Eye (tissue), 1 donor: ENCODE measurements around the gene EIF4H.
"Not testable (repeated sequence)": the region's sequence is repeated elsewhere in the genome, so short reads cannot be mapped to it uniquely, and the experiment has no call there.

Source experiments
- DNase-seq: peaks from one replicate; pipeline ENCODE4 v3.0.0-alpha.2; 2015

Gene EIF4H

GRCh38 chr7:74202841-74203556 lies 28.8 kb downstream of the EIF4H start:
- peak; percentile 46 for DNase-seq

DNA sequence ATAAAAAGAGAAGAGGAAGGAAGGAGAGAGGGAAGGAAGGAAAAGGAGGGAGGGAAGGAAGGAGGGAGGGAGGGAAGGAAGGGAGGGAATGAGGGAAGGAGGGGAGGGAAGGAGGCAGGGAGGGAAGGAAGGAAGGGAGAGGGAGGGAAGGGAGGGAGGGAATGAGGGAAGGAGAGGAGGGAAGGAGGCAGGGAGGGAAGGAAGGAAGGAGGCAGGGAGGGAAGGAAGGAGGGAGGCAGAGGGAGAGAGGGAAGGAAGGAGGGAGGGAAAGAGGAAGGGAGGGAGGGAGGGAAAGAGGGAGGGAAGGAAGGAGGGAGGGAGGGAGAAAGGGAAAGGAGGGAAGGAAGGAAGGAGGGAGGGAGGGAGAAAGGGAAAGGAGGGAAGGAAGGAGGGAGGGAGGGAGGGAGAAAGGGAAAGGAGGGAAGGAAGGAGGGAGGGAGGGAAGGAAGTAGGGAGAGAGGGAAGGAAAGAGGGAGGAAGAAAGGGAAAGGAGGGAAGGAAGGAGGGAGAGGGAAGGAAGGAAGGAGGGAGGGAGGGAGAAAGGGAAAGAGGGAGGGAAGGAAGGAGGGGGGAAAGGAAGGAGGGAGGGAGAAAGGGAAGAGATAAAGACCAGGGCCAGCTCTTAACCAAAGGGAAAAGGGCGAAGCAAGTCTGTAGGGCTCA lies 29.9 kb downstream of the EIF4H start:
- DNase-seq = no peak

DNA sequence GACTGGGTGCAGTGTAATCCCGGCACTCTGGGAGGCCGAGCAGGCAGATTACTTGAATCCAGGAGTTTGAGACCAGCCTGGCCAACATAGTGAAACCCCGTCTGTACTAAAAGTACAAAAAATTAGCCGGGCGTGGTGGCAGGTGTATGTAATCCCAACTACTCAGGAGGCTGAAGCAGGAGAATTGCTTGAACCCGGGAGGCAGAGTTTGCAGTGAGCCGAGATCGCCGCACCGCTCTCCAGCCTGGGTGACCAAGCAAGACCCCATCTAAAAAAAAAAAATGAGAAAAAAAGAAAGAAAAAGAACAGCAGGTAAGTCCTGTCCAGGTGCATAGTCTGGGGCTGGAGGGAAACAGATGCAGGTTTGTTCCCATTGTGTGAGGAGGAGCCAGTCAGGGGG lies 31.9 kb downstream of the EIF4H start:
- DNase-seq = not testable (repeated sequence)

DNA sequence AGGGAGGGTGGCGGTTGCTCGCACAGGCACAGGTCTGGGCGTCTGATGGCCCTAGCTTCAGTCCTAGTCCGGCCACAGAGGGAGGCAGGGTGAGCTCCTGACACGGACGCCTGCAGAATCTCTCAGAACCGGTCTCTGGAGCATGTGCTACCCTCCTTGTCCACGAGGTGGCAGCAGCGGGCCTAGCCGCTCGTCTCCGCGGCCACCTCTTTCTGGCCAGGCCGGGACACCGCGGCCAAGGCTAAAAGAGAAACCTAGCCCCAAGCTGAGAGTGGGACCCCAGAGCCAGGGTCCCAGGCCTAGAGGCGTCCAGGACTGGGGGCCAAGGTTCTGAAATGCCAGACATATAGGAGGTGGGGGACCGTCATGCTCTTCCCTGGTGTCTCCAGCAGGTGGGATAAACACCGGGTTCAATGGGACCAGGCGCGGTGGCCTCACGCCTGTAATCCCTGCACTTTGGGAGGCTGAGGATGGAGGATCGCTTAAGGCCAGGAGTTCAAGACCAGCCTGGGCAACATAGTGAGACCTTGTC lies 32.5 kb downstream of the EIF4H start:
- peak; percentile 90 for DNase-seq

DNA sequence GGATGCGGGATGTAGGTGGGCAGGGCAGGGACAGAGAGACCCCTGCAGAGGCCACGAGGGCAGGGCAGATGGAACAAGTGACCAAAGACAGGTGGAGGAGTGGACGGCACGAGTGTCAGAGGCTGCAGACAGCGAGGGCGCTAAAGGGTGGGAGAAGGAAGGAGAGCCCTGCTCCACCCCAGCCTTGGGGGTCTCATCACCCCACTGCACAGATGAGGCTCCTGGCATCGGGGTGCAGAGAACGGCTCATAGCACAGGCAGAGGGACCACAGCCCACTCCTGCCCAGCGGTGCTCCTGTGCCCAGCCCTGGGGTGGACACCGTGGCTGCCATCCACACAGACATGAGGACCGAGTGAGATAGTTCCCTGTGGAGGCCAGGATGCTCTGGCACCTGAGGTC lies 33.4 kb downstream of the EIF4H start:
- no peak for DNase-seq

DNA sequence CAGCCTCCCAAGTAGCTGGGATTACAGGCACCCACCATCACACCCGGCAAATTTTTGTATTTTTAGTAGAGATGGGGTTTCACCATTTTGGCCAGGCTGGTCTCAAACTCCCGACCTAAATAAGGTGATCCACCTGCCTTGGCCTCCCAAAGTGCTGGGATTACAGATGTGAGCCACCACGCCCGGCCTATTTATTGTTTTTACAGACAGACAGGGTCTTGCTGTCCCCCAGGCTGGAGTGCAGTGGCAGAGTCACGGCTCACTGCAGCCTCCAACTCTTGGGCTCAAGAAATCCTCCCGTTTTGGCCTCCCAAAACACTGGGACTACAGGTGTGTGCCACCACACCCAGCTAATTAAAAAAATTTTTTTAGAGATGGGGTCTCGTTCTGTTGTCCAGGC lies 34.1 kb downstream of the EIF4H start:
- DNase-seq = not testable (repeated sequence)

DNA sequence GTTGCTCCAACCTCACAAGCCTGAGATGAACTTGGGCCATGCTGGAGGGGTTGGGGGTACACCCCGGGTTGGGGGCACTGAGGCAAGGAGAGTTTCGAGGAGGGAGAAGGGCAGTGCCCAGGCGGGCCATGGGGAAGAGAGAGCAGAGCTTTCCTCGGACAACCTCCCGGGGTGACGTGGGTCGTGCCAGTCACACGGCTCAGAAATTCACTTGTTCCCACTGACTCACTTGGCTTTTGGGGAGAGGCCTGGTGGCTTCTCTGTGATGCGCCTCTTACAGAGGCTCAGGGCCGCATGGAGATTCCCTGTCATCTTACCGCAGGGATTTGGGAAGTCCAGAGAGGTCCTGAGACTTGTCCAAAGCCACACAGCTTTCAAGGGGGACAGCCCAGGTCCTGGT lies 38.5 kb downstream of the EIF4H start:
- no peak for DNase-seq

- DNase-seq = no peak
Measured at GRCh38 chr7:74214816-74215630, 40.9 kb downstream of the EIF4H start.

DNA sequence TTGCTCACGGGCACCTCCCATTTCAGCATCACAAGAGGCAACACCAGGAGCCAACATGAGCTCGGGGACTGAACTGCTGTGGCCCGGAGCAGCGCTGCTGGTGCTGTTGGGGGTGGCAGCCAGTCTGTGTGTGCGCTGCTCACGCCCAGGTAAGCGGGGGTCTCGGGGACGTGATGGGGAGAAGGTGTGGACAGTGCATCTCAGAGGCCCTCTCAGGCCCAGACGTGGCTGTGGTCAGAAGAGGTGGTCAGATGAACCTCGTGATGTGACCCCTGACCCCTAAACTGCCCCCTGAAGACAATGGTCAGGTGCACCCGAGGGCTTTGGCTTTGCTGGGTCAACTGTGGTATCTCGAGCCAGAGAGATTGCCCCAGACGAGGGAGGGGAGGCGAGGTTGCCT lies 41.8 kb downstream of the EIF4H start:
- DNase-seq = no peak

- DNase-seq = no peak
Measured at GRCh38 chr7:74216361-74216761, 42.2 kb downstream of the EIF4H start.

- DNase-seq = no peak
Measured at GRCh38 chr7:74217455-74218342, 43.5 kb downstream of the EIF4H start.

GRCh38 chr7:74218343-74218698 lies 44.2 kb downstream of the EIF4H start:
- no peak for DNase-seq

GRCh38 chr7:74219416-74219815 lies 45.3 kb downstream of the EIF4H start:
- DNase-seq = no peak

DNA sequence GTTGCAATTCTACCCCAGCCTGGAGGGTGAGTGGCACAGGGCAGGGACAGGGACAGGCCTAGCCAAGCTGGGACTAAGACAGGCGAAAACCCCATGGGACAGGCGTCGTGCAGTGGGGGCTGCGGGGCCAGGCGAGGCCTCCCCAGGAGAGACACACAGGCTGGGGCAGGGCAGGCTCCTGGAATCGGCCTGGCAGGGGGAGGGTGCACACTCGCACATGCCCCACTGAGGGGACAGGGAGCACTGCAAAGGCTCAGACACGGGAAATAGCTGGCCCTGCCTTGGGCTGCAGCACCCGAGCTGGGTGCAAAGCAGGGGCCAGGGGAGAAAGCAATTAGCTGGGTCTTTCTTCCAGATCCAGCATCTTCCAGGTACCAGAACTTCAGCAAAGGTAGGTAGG lies 46.1 kb downstream of the EIF4H start:
- no peak for DNase-seq

DNA sequence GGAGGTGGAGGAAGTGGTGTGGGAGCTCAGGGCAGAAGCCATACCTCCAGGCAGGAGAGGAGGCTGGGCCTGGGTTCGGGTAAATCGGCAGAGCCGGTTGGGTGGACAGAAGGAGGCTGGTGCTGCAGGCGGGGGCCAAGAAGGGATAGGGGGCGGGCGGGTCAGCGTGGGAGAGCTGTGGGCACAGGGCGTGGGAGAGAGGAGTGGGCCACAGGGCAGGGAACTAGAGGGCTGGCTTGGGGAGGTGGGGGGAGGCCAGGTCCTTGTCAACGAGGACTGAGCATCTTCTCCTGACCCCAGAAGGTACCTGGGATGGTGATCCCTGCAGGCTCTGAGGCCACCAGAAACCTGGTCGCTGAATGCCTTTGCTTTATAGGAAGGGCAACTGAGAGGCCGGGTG lies 47.6 kb downstream of the EIF4H start:
- DNase-seq = no peak

- DNase-seq = no peak
Measured at GRCh38 chr7:74222851-74223710, 48.9 kb downstream of the EIF4H start.

GRCh38 chr7:74223711-74224510 lies 49.8 kb downstream of the EIF4H start:
- no peak for DNase-seq

- no peak for DNase-seq
Measured at GRCh38 chr7:74224511-74224832, 50.3 kb downstream of the EIF4H start.

DNA sequence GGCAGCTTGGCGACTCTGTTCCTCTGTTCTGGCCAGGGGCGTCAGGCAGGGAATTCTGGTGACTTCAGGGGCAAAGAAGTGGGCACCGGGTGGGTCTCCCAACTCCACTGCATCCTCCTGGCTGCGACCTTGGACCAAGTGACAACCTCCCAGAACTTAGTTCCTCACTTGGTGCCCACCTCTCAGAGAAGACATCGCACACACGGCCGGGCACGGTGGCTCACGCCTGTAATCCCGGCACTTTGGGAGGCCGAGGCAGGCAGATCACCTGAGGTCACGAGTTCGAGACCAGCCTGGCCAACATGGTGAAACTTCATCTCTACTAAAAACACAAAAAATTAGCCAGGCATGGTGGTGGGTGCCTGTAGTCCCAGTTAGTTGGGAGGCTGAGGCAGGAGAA lies 50.8 kb downstream of the EIF4H start:
- not testable (repeated sequence) for DNase-seq

DNA sequence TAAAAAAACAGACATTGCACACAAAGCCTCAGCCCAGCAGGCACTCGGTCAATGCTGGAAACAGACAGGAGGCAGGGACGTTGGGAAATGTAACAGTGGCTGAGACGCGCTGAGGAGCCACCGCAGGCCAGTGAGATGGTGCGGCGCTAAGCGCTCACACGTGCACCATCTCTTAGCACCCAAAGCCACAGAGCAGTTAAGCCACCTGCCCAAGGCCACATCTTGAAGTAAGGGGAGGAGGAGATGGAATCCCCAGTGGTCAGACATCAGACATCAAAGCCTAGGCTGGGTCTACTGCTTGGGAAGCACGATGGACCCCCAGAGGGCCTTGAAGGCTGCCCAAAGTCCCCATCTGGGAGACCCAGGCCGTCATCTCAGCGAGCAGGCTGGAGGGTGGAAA lies 51.2 kb downstream of the EIF4H start:
- no peak for DNase-seq

- no peak for DNase-seq
Measured at GRCh38 chr7:74226633-74227032, 52.5 kb downstream of the EIF4H start.
